Vagina (tissue), 2 donors: ENCODE measurements around the gene RBM44. TPM values are rescaled to one million over a fixed set of nuclear protein-coding genes. Genes with fewer than 3 reads are reported as not detected.
A peak's percentile ranks its signal among the peaks of the same experiment; 100 is the strongest.
"Not testable (repeated sequence)": the region's sequence is repeated elsewhere in the genome, so short reads cannot be mapped to it uniquely, and the experiment has no call there.

Experiments
- DNase-seq, 2 donors: peaks; one replicate each; pipeline ENCODE4 v3.0.0-alpha.2; 2017; ENCODE audit errors: extremely low spot score in 2 of 2
- H3K27ac ChIP-seq: fragments of 200-600 bp; sonication (generic); one replicate; pipeline ENCODE4 v1.5.1; 2019
- H3K27me3 ChIP-seq: fragments of 200-600 bp; sonication (generic); one replicate; pipeline ENCODE4 v1.5.1; 2019
- H3K36me3 ChIP-seq, 2 donors: fragments of 200-600 bp; sonication (generic); one replicate each; pipeline ENCODE4 v1.5.1; 2017 to 2019
- H3K4me1 ChIP-seq: fragments of 200-600 bp; sonication (generic); one replicate; pipeline ENCODE4 v1.5.1; 2019
- H3K4me3 ChIP-seq, 2 donors: fragments of 200-600 bp; sonication (generic); 1 replicate in 1 of 2; 2 replicates in 1 of 2; pipeline ENCODE4 v1.5.1; 2016 to 2019
- H3K9me3 ChIP-seq: fragments of 200-600 bp; sonication (generic); one replicate; pipeline ENCODE4 v1.5.1; 2019
- CTCF ChIP-seq, 3 experiments: fragments of 450-650 bp in 2 of 3; fragments of 200-600 bp in 1 of 3; sonication (generic) in 1 of 3; IDR thresholded peaks; one replicate each; pipeline ENCODE4 v1.5.1; 2017 to 2019; ENCODE audit warnings: antibody characterized with exemption in 3 of 3, mild to moderate bottlenecking in 2 of 3, moderate library complexity in 2 of 3
- POLR2A ChIP-seq, 2 donors: fragments of 450-650 bp; IDR thresholded peaks; one replicate each; pipeline ENCODE4 v1.6.1; 2017; ENCODE audit warnings: antibody characterized with exemption in 2 of 2, mild to moderate bottlenecking in 2 of 2, moderate library complexity in 2 of 2
- POLR2AphosphoS5 ChIP-seq, 2 donors: sonication (generic); formaldehyde crosslinking; IDR thresholded peaks; one replicate each; pipeline ENCODE4 v1.9.0; 2017; ENCODE audit warnings: antibody characterized with exemption in 2 of 2, mild to moderate bottlenecking in 2 of 2, low read depth in 1 of 2; ENCODE audit not compliant: insufficient read depth in 1 of 2
- intact Hi-C: fragments of 100-400 bp; cut with DNase I; formaldehyde crosslinking; loops from one replicate; pipeline ENCODE4 v1.15.1; 2023
- total RNA-seq: library from RNA; depleted of rRNA; stranded (reverse); fragments of >200 nt; gene quantifications from one replicate; pipeline ENCODE4 v1.2.3, GENCODE V29; 2016

Gene RBM44
- total RNA-seq, 1 donor from 2014 or later = 0.98 TPM

- no peak for TF ChIP-seq POLR2A (IDR thresholded peaks at IDR 0.05)
- TF ChIP-seq POLR2AphosphoS5 (IDR thresholded peaks at IDR 0.05; ENCODE audit: insufficient read depth in 1 of 2, low read depth in 1 of 2) = no peak
- TF ChIP-seq CTCF (IDR thresholded peaks at IDR 0.05) = no peak
- no peaks in the 10 kb centered on the region for H3K9me3 ChIP-seq
- H3K4me3 ChIP-seq = no peak overlapping the region
- H3K27ac ChIP-seq = no peak overlapping the region
- no peak for DNase-seq
- no peaks in the 10 kb centered on the region for H3K36me3 ChIP-seq
- no peaks in the 10 kb centered on the region for H3K4me1 ChIP-seq
- H3K27me3 ChIP-seq = no peaks in the 10 kb centered on the region
- intact Hi-C loops = no loop called here
These were observed 42.5 kb downstream of the RBM44 start for GRCh38 chr2:237841051-237841450.

GRCh38 chr2:237848940-237849339 lies 50.4 kb downstream of the RBM44 start:
- H3K36me3 ChIP-seq, H3K4me3 ChIP-seq, DNase-seq, intact Hi-C loops, H3K27me3 ChIP-seq, H3K4me1 ChIP-seq, H3K27ac ChIP-seq, H3K9me3 ChIP-seq: not testable (repeated sequence)

GRCh38 chr2:237854295-237854694 lies 55.7 kb downstream of the RBM44 start:
- H3K36me3 ChIP-seq = no peaks in the 10 kb centered on the region
- TF ChIP-seq CTCF (IDR thresholded peaks at IDR 0.05) = no peak
- no peak for TF ChIP-seq POLR2AphosphoS5 (IDR thresholded peaks at IDR 0.05; ENCODE audit: insufficient read depth in 1 of 2, low read depth in 1 of 2)
- intact Hi-C loops = no loop called here

GRCh38 chr2:237857791-237858190 lies 59.2 kb downstream of the RBM44 start:
- no peaks in the 10 kb centered on the region for H3K9me3 ChIP-seq
- H3K27ac ChIP-seq = no peak overlapping the region
- TF ChIP-seq POLR2A (IDR thresholded peaks at IDR 0.05) = no peak
- no peak for TF ChIP-seq CTCF (IDR thresholded peaks at IDR 0.05)
- TF ChIP-seq POLR2AphosphoS5 (IDR thresholded peaks at IDR 0.05; ENCODE audit: insufficient read depth in 1 of 2, low read depth in 1 of 2) = no peak
- peaks cover 23% of the 10 kb centered on the region for H3K4me1 ChIP-seq
- no peak overlapping the region for H3K4me3 ChIP-seq
- no peaks in the 10 kb centered on the region for H3K27me3 ChIP-seq
- intact Hi-C loops = loop anchor here (2.0 kb wide), 1 partner anchor 65 kb away; no protein-coding TSS in a partner anchor
- H3K36me3 ChIP-seq = no peaks in the 10 kb centered on the region
- DNase-seq = no peak

More at GRCh38 chr2:237854295-237854694, 55.7 kb downstream of the RBM44 start:
- Histone ChIP-seq H3K9me3 (no peaks in the 10 kb centered on the region), H3K27me3 (no peaks in the 10 kb centered on the region), H3K4me1 (peaks cover 9% of the 10 kb centered on the region), H3K27ac (no peak overlapping the region), H3K4me3 (no peak overlapping the region)
- DNase-seq = no peak

GRCh38 chr2:237858294-237859081 lies 59.9 kb downstream of the RBM44 start:
- no peaks in the 10 kb centered on the region for H3K9me3 ChIP-seq
- DNase-seq = peak in 1 of 2 donors; percentile 90
- H3K36me3 ChIP-seq = no peaks in the 10 kb centered on the region
- H3K4me3 ChIP-seq = peak overlapping the region; percentile 57 to 68
- no peaks in the 10 kb centered on the region for H3K27me3 ChIP-seq
- peaks cover 23% of the 10 kb centered on the region for H3K4me1 ChIP-seq
- H3K27ac ChIP-seq = peak overlapping the region; percentile 87
- peak; percentile 67 to 75 (median 73) for TF ChIP-seq CTCF (IDR thresholded peaks at IDR 0.05)
- peak in 1 of 2 donors; percentile 19 for TF ChIP-seq POLR2AphosphoS5 (IDR thresholded peaks at IDR 0.05; ENCODE audit: insufficient read depth in 1 of 2, low read depth in 1 of 2)
- TF ChIP-seq POLR2A (IDR thresholded peaks at IDR 0.05) = no peak
- intact Hi-C loops = loop anchor here (2.0 kb wide), 1 partner anchor 64 kb away; no protein-coding TSS in a partner anchor
